Naive B cell (primary cell): ENCODE data around the gene FOXK1. TPM values are rescaled to one million over a fixed set of nuclear protein-coding genes. Genes with fewer than 3 reads are reported as not detected.

Source experiments
- polyA plus RNA-seq, 6 donors: library from polyadenylated mRNA; unstranded; fragments of 300-500 nt; fragmentation: Illumina TruSeq; gene quantifications; one replicate each; pipeline ENCODE4 v1.2.3, GENCODE V29; 2021; ENCODE audit warnings: low read depth in 6 of 6

The FOXK1 gene
- polyA plus RNA-seq, 6 donors from 2014 or later = 0.92 to 3.1 (median 1.8) TPM

Other genes starting within 250 kb of the FOXK1 start
- gene AP5Z1, start 93.3 kb downstream of the FOXK1 start, polyA plus RNA-seq = 10 to 100 TPM; 27.8 to 52.3 (median 37.3) TPM
- not detected for gene PAPOLB, start 179.7 kb downstream of the FOXK1 start, polyA plus RNA-seq
- gene RADIL, start 201.4 kb downstream of the FOXK1 start, polyA plus RNA-seq = under 1 TPM in 1 of 6 donors, not detected in 5; 0.04 TPM